Measurements from ENCODE around the gene LRBA.

DNA sequence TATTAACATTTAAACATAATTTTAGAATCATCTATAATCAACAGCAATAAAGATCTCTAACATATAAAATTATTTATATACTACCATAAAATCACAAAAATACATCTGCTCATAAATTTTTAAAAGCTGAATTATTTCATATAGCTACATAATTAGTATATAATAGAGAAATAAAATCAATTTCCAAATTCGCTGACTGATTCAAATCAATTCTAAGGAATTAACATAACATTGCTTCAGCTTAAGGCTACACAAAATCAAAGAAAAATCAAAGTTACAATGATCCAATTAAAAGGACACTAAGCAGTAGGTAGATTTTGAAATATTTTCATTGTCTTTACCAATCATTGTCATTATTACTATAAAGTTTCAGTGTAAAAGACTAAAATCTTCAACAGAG, 194.7 kb downstream of the LRBA start:
- TF ChIP-seq CTCF (IDR thresholded peaks at IDR 0.05; ENCODE audit: low read depth, low read length, poor library complexity, severe bottlenecking) = no peak
- TF ChIP-seq EZH2phosphoT487 (IDR thresholded peaks at IDR 0.05; ENCODE audit: borderline replicate concordance, low read length) = no peak
